Nephron progenitor cell (in vitro differentiated cells): Measurements from ENCODE around the gene GALNT13.

Experiments used
- DNase-seq: peaks from one replicate; pipeline ENCODE4 v3.0.0; 2021
- H3K27ac Mint-ChIP-seq: 2 replicates; pipeline ENCODE4 v1.8.0; 2021; ENCODE audit warnings: mild to moderate bottlenecking, moderate library complexity, mixed read lengths
- H3K27me3 Mint-ChIP-seq: 2 replicates; pipeline ENCODE4 v1.8.0; 2021; ENCODE audit warnings: mild to moderate bottlenecking, low read depth, mixed read lengths; ENCODE audit not compliant: poor library complexity
- H3K36me3 Mint-ChIP-seq: 2 replicates; pipeline ENCODE4 v1.8.0; 2021; ENCODE audit warnings: low read depth, mixed read lengths
- H3K4me1 Mint-ChIP-seq: 2 replicates; pipeline ENCODE4 v1.8.0; 2021; ENCODE audit warnings: mixed read lengths
- H3K4me3 Mint-ChIP-seq: 2 replicates; pipeline ENCODE4 v1.8.0; 2021; ENCODE audit warnings: mild to moderate bottlenecking, moderate library complexity, mixed read lengths
- H3K9me3 Mint-ChIP-seq: 2 replicates; pipeline ENCODE4 v1.8.0; 2021; ENCODE audit warnings: mild to moderate bottlenecking, moderate library complexity, mixed read lengths
- TF ChIP-seq, protein P1 (sequence below): fragments of 200-600 bp; sonication (generic); IDR thresholded peaks from 2 replicates; pipeline ENCODE4 v1.5.0; 2021; ENCODE audit warnings: antibody characterized with exemption

GALNT13 gene

DNA sequence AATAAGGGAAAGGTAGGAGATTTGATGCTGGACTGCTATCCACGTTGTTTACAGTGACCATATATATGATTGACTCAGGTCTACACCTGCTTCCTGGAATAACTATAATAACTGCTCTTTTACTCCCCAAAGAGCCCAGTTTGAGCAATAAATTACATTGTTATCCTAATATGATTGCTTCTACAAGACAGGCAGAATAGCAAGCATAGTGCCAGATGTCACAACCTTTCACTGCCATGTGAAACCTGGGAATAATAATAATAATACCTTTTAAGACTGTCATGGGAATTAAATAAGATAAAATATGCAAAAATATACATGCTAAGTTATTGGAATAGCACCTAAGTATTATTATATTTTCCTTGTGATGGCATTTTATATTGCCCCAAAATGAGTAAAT, 298.7 kb downstream of the GALNT13 start:
- no peak overlapping the region for H3K27ac Mint-ChIP-seq
- H3K4me3 Mint-ChIP-seq, result no peak overlapping the region

DNA sequence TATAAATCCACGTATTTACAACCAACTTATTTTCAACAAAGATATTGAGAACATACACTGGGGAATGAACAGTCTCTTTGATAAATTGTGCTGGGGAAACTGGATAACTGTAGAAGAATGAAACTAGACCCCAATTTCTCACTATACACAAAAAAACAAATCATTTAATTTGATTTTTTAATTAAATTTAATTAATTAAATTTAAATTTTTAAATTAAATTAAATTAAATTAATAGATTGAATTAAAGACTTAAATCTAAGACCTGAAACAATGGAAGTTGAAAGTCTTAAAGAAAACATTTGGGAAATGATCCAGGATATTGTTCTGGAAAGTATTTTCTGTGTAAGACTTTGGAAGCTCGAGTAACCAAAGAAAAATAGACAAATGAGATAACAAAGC, 301.4 kb downstream of the GALNT13 start:
- H3K27me3 Mint-ChIP-seq, result no peaks in the 10 kb centered on the region
- no peak overlapping the region for H3K4me3 Mint-ChIP-seq
- no peaks in the 10 kb centered on the region for H3K4me1 Mint-ChIP-seq
- TF ChIP-seq, protein P1, sequence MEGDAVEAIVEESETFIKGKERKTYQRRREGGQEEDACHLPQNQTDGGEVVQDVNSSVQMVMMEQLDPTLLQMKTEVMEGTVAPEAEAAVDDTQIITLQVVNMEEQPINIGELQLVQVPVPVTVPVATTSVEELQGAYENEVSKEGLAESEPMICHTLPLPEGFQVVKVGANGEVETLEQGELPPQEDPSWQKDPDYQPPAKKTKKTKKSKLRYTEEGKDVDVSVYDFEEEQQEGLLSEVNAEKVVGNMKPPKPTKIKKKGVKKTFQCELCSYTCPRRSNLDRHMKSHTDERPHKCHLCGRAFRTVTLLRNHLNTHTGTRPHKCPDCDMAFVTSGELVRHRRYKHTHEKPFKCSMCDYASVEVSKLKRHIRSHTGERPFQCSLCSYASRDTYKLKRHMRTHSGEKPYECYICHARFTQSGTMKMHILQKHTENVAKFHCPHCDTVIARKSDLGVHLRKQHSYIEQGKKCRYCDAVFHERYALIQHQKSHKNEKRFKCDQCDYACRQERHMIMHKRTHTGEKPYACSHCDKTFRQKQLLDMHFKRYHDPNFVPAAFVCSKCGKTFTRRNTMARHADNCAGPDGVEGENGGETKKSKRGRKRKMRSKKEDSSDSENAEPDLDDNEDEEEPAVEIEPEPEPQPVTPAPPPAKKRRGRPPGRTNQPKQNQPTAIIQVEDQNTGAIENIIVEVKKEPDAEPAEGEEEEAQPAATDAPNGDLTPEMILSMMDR, result no peak
- no peak for DNase-seq
- H3K27ac Mint-ChIP-seq, result no peak overlapping the region
- H3K9me3 Mint-ChIP-seq, result no peaks in the 10 kb centered on the region
- H3K36me3 Mint-ChIP-seq, result no peaks in the 10 kb centered on the region

More for the DNA sequence above, 298.7 kb downstream of the GALNT13 start:
- Mint-ChIP-seq H3K9me3 (no peaks in the 10 kb centered on the region), H3K4me1 (no peaks in the 10 kb centered on the region), H3K36me3 (no peaks in the 10 kb centered on the region), H3K27me3 (no peaks in the 10 kb centered on the region)
- no peak for DNase-seq
- TF ChIP-seq, protein P1, result no peak

DNA sequence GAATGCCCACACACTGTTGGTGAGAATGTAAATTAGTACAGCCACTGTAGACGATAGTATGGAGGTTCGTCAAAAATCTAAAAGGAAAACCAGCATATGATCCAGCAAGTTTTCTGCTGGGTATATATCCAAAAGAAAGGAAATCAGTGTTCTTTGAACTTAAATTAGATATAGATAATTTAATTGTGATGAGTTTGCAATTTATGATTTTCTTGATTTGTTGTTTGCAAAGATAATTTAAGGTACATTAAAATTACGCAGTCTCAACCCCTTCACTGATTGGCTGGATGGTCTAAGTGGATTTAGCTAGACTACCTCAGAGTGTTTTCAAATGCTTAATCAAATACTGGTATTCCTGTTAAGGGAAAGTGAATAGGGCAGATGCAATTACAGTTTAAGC, 302.2 kb downstream of the GALNT13 start:
- TF ChIP-seq, protein P1, result no peak
- Mint-ChIP-seq H3K4me1 (no peaks in the 10 kb centered on the region), H3K36me3 (no peaks in the 10 kb centered on the region), H3K4me3 (no peak overlapping the region), H3K27ac (no peak overlapping the region), H3K27me3 (no peaks in the 10 kb centered on the region), H3K9me3 (no peaks in the 10 kb centered on the region)
- DNase-seq, result no peak

DNA sequence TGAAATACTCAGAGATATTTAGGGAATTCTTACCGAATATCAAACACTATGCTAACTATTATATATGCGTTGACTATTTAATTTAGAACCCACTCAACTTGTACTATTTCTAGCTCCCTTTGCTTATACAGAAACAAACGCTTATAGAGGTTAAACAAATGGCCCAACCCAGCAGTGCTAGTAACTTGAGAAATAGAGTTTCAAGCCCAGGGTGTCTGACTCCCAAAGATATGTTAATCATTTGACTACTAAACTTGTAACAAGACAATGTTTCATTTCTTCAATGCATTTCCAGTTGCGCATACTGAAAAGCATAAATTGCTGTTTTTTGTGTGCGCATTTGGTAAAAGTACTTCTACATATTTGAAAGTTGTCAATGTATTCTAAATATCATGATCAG, 310.3 kb downstream of the GALNT13 start:
- Mint-ChIP-seq H3K36me3 (peaks cover 12% of the 10 kb centered on the region), H3K4me1 (no peaks in the 10 kb centered on the region), H3K4me3 (no peak overlapping the region), H3K27me3 (no peaks in the 10 kb centered on the region), H3K27ac (no peak overlapping the region), H3K9me3 (peaks cover 22% of the 10 kb centered on the region)
- TF ChIP-seq, protein P1, result no peak
- no peak for DNase-seq

DNA sequence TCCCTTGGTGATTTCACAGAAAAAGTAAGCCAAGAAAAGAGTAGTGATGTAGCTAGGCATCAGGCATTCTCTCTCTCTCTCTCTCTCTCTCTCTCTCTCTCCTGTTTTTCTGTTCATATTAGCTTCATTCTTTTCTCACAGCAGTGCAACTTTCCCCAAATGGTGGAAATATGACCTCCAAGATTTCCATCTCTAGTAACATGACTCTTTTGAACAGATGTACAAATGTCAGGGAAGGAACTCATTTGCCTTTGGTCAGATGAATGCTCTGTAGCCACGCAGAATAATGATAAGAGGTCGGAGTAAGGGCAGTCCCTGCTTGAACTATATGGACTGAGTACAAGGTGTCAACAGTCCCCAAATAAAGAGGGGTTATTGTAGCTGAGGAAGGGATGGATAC, 316.2 kb downstream of the GALNT13 start:
- Mint-ChIP-seq H3K9me3 (peaks cover 25% of the 10 kb centered on the region), H3K27me3 (no peaks in the 10 kb centered on the region), H3K36me3 (peaks cover 12% of the 10 kb centered on the region), H3K4me1 (no peaks in the 10 kb centered on the region), H3K4me3 (no peak overlapping the region), H3K27ac (peak overlapping the region; percentile 2)
- TF ChIP-seq, protein P1, result no peak
- no peak for DNase-seq

DNA sequence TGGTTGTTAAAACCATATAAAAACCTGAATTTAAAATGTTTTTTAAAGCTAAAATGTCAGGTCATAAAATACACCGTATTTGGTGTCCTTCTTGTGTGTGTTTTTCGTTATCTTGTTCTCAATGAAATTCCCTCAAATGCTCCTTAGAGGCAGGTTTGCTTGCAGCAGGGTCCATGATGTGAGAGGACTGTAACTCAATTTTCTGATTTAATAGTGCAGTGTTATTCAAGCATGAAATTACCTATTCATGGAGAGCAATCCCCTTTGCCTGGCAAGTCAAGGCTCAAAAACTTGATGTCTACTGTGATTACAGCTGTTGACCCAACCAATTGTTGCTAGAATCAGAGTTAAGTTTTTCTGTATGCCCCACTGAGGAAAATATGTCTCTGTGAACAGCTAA, 318.2 kb downstream of the GALNT13 start:
- H3K4me1 Mint-ChIP-seq, result no peaks in the 10 kb centered on the region

More for the DNA sequence above, 318.2 kb downstream of the GALNT13 start:
- Mint-ChIP-seq H3K27me3 (no peaks in the 10 kb centered on the region), H3K4me3 (no peak overlapping the region), H3K36me3 (peaks cover 12% of the 10 kb centered on the region), H3K27ac (no peak overlapping the region), H3K9me3 (peaks cover 17% of the 10 kb centered on the region)
- TF ChIP-seq, protein P1, result no peak
- DNase-seq, result no peak
